HEK293 (cell line): ENCODE data around the gene SPCS2.

Experiments used
- CTCF ChIA-PET: fragments of 350-600 bp; formaldehyde crosslinking; extraction: SDS; loops from one replicate; lab custom pipeline; 2021; ENCODE audit warnings: antibody characterized with exemption; lab: Yijun Ruan, JAX
- POLR2A ChIA-PET: fragments of 300-600 bp; formaldehyde crosslinking; extraction: SDS; loops from one replicate; lab custom pipeline; 2020; ENCODE audit warnings: antibody characterized with exemption, inconsistent platforms; lab: Yijun Ruan, JAX
- H3K27ac ChIP-seq: fragments of 200-500 bp; sonication (Bioruptor generic); 2 replicates; pipeline ENCODE4 v1.5.1; 2014; ENCODE audit warnings: low read depth, low read length, control low read depth, inconsistent platforms; ENCODE audit errors: extremely low read depth
- H3K36me3 ChIP-seq, 2 experiments: fragments of 200-500 bp in 1 of 2; sonication (Bioruptor generic) in 1 of 2; 1 replicate in 1 of 2; 2 replicates in 1 of 2; pipeline ENCODE4 v1.5.1; 2014 to 2017; ENCODE audit warnings: inconsistent platforms in 2 of 2, low read length in 2 of 2; ENCODE audit not compliant: control insufficient read depth in 2 of 2, insufficient read depth in 1 of 2
- H3K4me1 ChIP-seq: fragments of 200-500 bp; sonication (Bioruptor generic); 2 replicates; pipeline ENCODE4 v1.5.1; 2014; ENCODE audit warnings: mild to moderate bottlenecking, low read length, inconsistent platforms; ENCODE audit not compliant: control insufficient read depth, insufficient read depth
- H3K4me3 ChIP-seq: 2 replicates; pipeline ENCODE4 v1.5.1; 2011; ENCODE audit warnings: low read depth, mild to moderate bottlenecking, control low read depth, low read length, moderate library complexity
- H3K9me3 ChIP-seq: fragments of 200-500 bp; sonication (Bioruptor generic); 2 replicates; pipeline ENCODE4 v1.5.1; 2014; ENCODE audit warnings: low read depth, low read length, inconsistent platforms; ENCODE audit not compliant: control insufficient read depth, insufficient read depth
- GLI2 ChIP-seq: fragments of 450-650 bp; formaldehyde crosslinking; IDR thresholded peaks from 2 replicates; pipeline ENCODE4; 2017; ENCODE audit warnings: missing biosample characterization, missing genetic modification characterization, low read depth, borderline replicate concordance
- MEIS1 ChIP-seq: sonication (generic); formaldehyde crosslinking; IDR thresholded peaks from 2 replicates; pipeline ENCODE4 v1.8.1; 2022; ENCODE audit warnings: missing genetic modification reagents, mild to moderate bottlenecking, borderline replicate concordance
- PRDM10 ChIP-seq: fragments of 450-650 bp; formaldehyde crosslinking; IDR thresholded peaks from 2 replicates; pipeline ENCODE4 v1.5.1; 2016; ENCODE audit warnings: missing biosample characterization, missing genetic modification characterization
- REST ChIP-seq: fragments of 450-650 bp; formaldehyde crosslinking; IDR thresholded peaks from 2 replicates; pipeline ENCODE4 v1.5.1; 2016; ENCODE audit warnings: missing biosample characterization, missing genetic modification characterization
- SALL2 ChIP-seq: fragments of 450-650 bp; formaldehyde crosslinking; IDR thresholded peaks from 2 replicates; pipeline ENCODE4 v1.5.0; 2017; ENCODE audit warnings: missing biosample characterization, mild to moderate bottlenecking, missing genetic modification characterization, borderline replicate concordance
- SCRT1 ChIP-seq: fragments of 450-650 bp; formaldehyde crosslinking; IDR thresholded peaks from 2 replicates; pipeline ENCODE4 v1.5.1; 2016; ENCODE audit warnings: missing biosample characterization, missing genetic modification characterization, borderline replicate concordance
- TSHZ1 ChIP-seq: fragments of 450-650 bp; formaldehyde crosslinking; IDR thresholded peaks from 2 replicates; pipeline ENCODE4 v1.5.1; 2016; ENCODE audit warnings: missing biosample characterization, missing genetic modification characterization, borderline replicate concordance
- ZBTB7A ChIP-seq: fragments of 450-650 bp; formaldehyde crosslinking; IDR thresholded peaks from 2 replicates; pipeline ENCODE4 v1.5.1; 2016; ENCODE audit warnings: low read depth, missing biosample characterization, missing genetic modification characterization
- ZFHX2 ChIP-seq: fragments of 450-650 bp; formaldehyde crosslinking; conservative IDR thresholded peaks from 2 replicates; pipeline ENCODE4 v1.5.1; 2016; ENCODE audit warnings: missing biosample characterization, missing genetic modification characterization
- ZNF138 ChIP-seq: fragments of 450-650 bp; formaldehyde crosslinking; IDR thresholded peaks from 2 replicates; pipeline ENCODE4 v1.5.1; 2016; ENCODE audit warnings: missing biosample characterization, missing genetic modification characterization, borderline replicate concordance
- ZNF302 ChIP-seq: fragments of 450-650 bp; formaldehyde crosslinking; IDR thresholded peaks from 2 replicates; pipeline ENCODE4 v1.5.1; 2016; ENCODE audit warnings: missing biosample characterization, missing genetic modification characterization, low read depth
- ZNF354C ChIP-seq: fragments of 450-650 bp; formaldehyde crosslinking; IDR thresholded peaks from 2 replicates; pipeline ENCODE4 v1.5.1; 2016; ENCODE audit warnings: missing biosample characterization, missing genetic modification characterization, low read depth, borderline replicate concordance
- ZNF37A ChIP-seq: fragments of 450-650 bp; IDR thresholded peaks from 2 replicates; pipeline ENCODE4 v1.5.1; 2018; ENCODE audit warnings: missing biosample characterization, missing genetic modification characterization
- ZNF423 ChIP-seq: fragments of 450-650 bp; formaldehyde crosslinking; IDR thresholded peaks from 2 replicates; pipeline ENCODE4 v1.5.1; 2016; ENCODE audit warnings: missing biosample characterization, missing genetic modification characterization
- ZNF514 ChIP-seq: fragments of 450-650 bp; formaldehyde crosslinking; IDR thresholded peaks from 2 replicates; pipeline ENCODE4 v1.5.1; 2016; ENCODE audit warnings: missing biosample characterization, missing genetic modification characterization
- ZNF549 ChIP-seq: fragments of 450-650 bp; IDR thresholded peaks from 2 replicates; pipeline ENCODE4 v1.5.1; 2018; ENCODE audit warnings: missing biosample characterization, missing genetic modification characterization, mild to moderate bottlenecking, inconsistent platforms, moderate library complexity
- ZNF624 ChIP-seq: fragments of 450-650 bp; formaldehyde crosslinking; IDR thresholded peaks from 2 replicates; pipeline ENCODE4 v1.5.1; 2017; ENCODE audit warnings: missing biosample characterization, missing genetic modification characterization
- ZNF654 ChIP-seq: fragments of 450-650 bp; formaldehyde crosslinking; IDR thresholded peaks from 2 replicates; pipeline ENCODE4 v1.5.1; 2016; ENCODE audit warnings: low read depth, missing biosample characterization, missing genetic modification characterization
- ZNF76 ChIP-seq: fragments of 450-650 bp; formaldehyde crosslinking; IDR thresholded peaks from 2 replicates; pipeline ENCODE4; 2016; ENCODE audit warnings: low read depth, missing biosample characterization, missing genetic modification characterization, borderline replicate concordance
- ZNF777 ChIP-seq: fragments of 450-650 bp; formaldehyde crosslinking; IDR thresholded peaks from 2 replicates; pipeline ENCODE4 v1.5.1; 2017; ENCODE audit warnings: missing biosample characterization, missing genetic modification characterization, borderline replicate concordance

SPCS2 gene

GRCh38 chr11:74925281-74925680 lies 23.8 kb upstream of the SPCS2 start:
- ChIA-PET CTCF (interaction anchor here (0.8 to 2.8 kb wide), 8 partner anchors 13 to 323 kb away, joined by 3 to 22 read pairs (median 6); no protein-coding TSS in a partner anchor), POLR2A (no interaction called here)
- Histone ChIP-seq H3K36me3 (peaks cover 0 to 18% of the 10 kb centered on the region in 2 experiments; a peak in 1 of 3 replicates), H3K4me3 (no peak overlapping the region), H3K9me3 (no peaks in the 10 kb centered on the region), H3K27ac (no peak overlapping the region), H3K4me1 (no peaks in the 10 kb centered on the region)
- no peak for TF ChIP-seq ZNF549 (tag by site-specific recombination)
- TF ChIP-seq ZNF624, result no peak
- TF ChIP-seq ZNF354C (tag by site-specific recombination), result no peak
- TF ChIP-seq SCRT1, result no peak
- no peak for TF ChIP-seq MEIS1
- TF ChIP-seq ZNF777 (tag by site-specific recombination), result no peak
- TF ChIP-seq ZNF654 (tag by site-specific recombination), result no peak
- TF ChIP-seq ZNF302 (tag by site-specific recombination), result no peak
- TF ChIP-seq REST (tag by site-specific recombination), result no peak
- no peak for TF ChIP-seq ZNF423
- no peak for TF ChIP-seq SALL2 (tag by site-specific recombination)

- H3K27ac ChIP-seq, result no peak overlapping the region
- POLR2A ChIA-PET, result no interaction called here
- CTCF ChIA-PET, result interaction anchor here (0.6 to 2.8 kb wide), 14 partner anchors 19 to 458 kb away, joined by 3 to 22 read pairs (median 4); no protein-coding TSS in a partner anchor
- H3K4me1 ChIP-seq, result no peaks in the 10 kb centered on the region
- no peaks in the 10 kb centered on the region for H3K9me3 ChIP-seq
- TF ChIP-seq GLI2 (tag by site-specific recombination) (no peak), ZBTB7A (tag by site-specific recombination) (no peak), ZNF37A (tag by site-specific recombination) (no peak)
- peaks cover 0 to 10% of the 10 kb centered on the region in 2 experiments; a peak in 1 of 3 replicates for H3K36me3 ChIP-seq
- H3K4me3 ChIP-seq, result no peak overlapping the region
These were observed 22.6 kb upstream of the SPCS2 start for GRCh38 chr11:74926304-74927030.

- no peak overlapping the region for H3K27ac ChIP-seq
- H3K4me3 ChIP-seq, result no peak overlapping the region
- no peaks in the 10 kb centered on the region for H3K9me3 ChIP-seq
- ChIA-PET CTCF (interaction anchor here (0.6 to 3.6 kb wide), 8 partner anchors 61 to 336 kb away, joined by 3 to 40 read pairs (median 9); partner anchors contain the start of gene NEU3), POLR2A (no interaction called here)
- no peaks in the 10 kb centered on the region for H3K4me1 ChIP-seq
- H3K36me3 ChIP-seq, result peaks cover 0 to 13% of the 10 kb centered on the region in 2 experiments; a peak in 1 of 3 replicates
- TF ChIP-seq ZNF514 (tag by site-specific recombination) (no peak), ZNF138 (tag by site-specific recombination) (no peak), PRDM10 (no peak), ZFHX2 (no peak), ZNF76 (tag by site-specific recombination) (no peak), TSHZ1 (tag by site-specific recombination) (no peak)
These were observed 21.6 kb upstream of the SPCS2 start for GRCh38 chr11:74927496-74927895.
